Measurements from ENCODE around the gene NFATC2.

GRCh38 chr20:51426718-51427650 is 115.5 kb downstream of the NFATC2 start:
- TF ChIP-seq EP300 (IDR thresholded peaks at IDR 0.05): no peak
- no peak for TF ChIP-seq CTCF (IDR thresholded peaks at IDR 0.05)
